Suppressor macrophage (primary cell): ENCODE data around the gene MEA1.
A peak's percentile ranks its signal among the peaks of the same experiment; 100 is the strongest.

ENCODE experiments used
- DNase-seq, 4 experiments: peaks; one replicate each; pipeline ENCODE4 v3.0.0-alpha.2; 2020 to 2022

MEA1 gene

GRCh38 chr6:43038727-43039126, 25.0 kb upstream of the MEA1 start:
- DNase-seq = no peak

DNA sequence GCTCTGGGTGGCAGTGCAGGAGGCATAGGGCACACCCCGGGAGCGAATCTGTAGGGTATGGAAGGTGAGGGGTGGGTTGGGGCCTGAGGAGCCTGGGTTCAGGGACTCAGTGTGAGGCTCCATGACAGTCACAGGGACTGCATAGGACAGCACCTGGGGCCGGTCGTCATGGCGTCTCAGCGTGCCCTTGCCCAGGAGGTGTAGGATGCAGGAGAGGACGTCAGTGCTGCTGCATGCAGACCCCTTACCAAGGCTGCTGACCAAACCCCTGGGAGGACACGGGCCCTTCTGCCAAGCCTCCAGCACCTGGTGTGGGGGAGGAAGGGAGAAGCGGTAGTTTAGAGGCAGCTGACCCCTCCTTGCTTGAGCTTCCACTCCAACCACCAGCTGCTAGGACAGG, 24.0 kb upstream of the MEA1 start:
- no peak for DNase-seq

DNA sequence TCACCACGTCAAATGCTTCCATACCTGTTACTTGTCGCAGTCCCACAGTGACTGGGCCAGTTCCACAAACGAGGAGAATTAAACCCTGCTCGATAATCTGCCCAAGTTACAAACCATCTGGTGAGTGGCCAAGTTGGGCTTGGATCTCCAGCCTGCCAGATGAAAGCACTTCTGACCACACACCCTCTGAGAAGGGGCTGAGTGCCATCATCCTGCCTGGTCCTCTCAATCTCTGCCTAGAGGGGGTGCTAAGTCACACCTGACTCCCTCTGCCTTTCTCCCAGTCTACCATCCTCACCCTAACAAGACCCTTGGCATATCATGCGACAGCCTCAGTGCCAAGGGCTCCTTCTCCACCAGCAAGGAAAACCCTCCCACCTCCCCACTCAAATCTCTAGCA, 23.5 kb upstream of the MEA1 start:
- DNase-seq = no peak

- no peak for DNase-seq
Measured at GRCh38 chr6:43036712-43037111, 23.0 kb upstream of the MEA1 start.

DNA sequence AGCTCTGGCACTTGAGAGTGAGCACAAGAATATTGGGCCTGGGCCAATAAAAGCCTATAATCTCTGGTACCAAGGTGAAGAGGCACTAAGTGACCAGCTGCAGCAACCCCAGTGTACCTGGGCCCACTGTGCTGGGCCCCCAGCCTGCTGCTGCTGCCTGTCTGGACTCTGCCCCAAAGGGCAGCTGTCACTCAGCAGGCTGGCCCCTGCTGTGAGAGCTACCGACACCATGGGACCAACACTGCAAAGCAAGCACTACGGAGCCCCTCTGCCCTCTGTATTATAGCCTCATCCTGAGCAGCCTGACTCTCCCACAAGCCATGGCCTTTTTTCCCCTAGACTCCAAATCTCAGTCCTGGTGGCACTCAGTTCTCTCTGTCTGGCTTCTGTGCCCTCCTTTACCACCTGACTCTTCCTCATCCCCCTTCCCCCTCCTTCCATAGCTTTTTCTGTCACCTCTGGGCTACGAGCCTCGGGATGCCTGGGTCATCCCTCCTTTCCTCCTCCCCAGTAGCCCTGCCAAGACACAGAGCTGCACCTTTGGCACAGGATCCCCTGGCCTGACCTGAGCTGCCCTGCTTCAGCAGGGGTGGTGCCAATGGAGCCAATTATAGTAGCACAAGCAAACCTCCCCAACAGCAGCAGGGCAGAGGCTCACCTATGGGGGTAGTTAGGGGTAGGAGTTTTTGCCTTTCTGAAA, 21.9 kb upstream of the MEA1 start:
- no peak for DNase-seq

DNA sequence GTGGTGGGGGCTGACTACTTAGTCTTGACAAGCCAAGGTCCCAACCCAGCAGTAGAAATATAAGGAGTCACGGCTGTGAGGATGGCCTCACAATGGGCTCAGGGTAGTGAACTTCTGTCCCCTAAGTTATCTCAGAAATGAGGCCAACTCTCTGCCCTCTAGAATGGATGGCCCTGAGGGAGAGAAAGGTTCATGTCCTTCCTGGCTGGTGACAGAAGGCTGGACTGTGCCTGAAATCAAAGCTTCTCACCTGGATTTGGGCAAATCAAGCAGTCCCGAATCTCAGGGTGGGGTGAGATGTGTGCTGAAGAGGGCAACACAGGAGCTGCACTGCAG, 20.4 kb upstream of the MEA1 start:
- DNase-seq = no peak

GRCh38 chr6:43033496-43034189, 19.9 kb upstream of the MEA1 start:
- DNase-seq = no peak

GRCh38 chr6:43032326-43032725, 18.6 kb upstream of the MEA1 start:
- no peak for DNase-seq

- DNase-seq = no peak
Measured at GRCh38 chr6:43029120-43029519, 15.4 kb upstream of the MEA1 start.

DNA sequence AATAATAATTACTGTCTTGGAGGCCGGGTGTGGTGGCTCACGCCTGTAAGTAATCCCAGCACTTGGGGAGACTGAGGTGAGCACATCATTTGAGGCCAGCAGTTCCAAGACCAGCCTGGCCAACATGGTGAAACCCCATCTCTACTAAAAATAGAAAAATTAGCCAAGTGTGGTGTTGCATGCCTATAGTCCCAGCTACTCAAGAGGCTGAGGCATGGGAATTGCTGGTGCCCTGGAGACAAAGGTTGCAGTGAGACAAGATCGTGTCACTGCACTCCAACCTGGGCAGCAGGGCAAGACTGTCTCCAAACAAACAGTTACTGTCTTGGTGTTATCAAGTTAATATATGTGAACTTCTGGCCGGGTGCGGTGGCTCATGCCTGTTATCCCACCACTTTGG, 12.6 kb upstream of the MEA1 start:
- DNase-seq = no peak

DNA sequence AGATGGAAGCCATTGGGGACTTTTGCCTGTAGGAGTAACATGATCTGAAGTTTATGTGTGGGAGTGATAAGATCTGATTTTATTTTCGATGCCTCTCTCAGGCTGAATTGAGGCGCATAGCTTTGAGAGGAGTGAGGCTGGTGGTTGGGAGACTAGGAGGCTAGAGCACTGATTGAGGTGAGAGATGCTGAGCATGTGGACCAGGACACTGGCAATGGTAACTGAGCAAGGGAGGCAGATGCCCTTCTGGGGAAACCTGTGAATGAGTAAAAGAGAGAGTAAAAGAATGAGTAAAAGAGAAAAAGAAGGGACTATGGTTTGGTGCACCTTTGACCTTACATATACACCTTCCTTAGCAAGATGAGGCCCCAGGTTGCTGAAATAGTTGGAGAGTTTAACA, 10.7 kb upstream of the MEA1 start:
- DNase-seq = no peak

DNA sequence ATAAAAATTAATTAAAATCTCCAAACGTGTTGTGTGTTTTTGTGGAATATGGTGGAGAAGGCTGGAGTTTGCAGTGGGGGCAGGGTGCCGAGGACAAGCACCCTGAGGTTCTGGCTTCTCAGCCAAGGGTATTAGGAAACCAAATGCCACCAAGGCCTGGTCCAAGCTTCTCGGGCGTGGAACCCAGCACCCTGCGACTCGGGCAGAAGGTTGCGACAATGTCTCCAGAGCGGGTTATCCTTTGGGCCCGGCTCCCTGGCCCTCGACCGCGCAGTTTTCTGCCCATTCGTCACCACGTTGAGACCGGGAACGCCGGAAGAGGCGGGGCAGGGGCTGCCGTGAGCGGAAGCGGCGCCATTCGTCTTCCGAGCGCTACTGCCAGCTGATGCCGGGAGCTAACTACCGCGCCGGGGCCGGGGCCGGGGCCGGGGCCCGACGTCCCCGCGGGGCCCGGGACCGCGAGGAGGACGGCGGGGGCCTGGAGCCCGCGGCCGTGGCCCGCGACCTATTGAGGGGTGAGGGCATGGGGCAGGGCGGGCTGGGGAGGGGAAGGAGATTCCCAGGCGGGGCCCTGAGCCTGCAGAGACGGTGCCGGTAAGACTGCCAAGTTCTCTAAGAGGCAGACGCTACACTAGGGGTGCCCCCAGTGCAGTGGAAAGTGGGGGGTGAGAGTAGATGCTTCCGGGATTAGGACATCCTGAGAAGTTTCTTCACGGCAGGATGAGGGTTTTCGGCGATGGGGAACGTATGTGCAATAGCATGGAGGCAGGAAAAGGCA, 7.7 kb upstream of the MEA1 start, which contains the start of gene RRP36:
Gene RRP36, plus strand, starts transcription at position 354 of the 778 bp plus-strand sequence. Its CDS starts 32 bp downstream, at position 386.
- DNase-seq = peak; percentile 81 to 92 (median 86)

DNA sequence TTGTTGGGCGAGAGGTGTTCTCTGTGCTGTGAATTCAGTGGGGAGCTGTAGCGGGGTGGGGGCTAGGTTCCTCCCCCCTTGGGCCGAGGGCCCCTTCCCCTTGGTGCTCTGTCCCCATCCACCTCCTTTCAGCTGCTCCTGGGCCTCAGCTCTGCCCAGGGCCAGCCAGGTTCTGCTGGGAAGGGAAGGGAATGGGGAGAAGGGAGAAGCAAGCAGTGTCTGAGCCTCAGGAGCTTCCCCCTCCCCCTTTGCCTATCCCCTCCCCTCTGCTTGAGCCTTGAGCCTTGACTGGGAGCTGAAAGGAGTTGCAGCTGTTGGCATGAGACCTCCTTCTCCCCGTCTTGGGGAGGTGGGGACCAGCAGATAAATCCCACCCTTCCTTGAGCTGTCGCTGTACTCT, 7.1 kb upstream of the MEA1 start:
- no peak for DNase-seq

DNA sequence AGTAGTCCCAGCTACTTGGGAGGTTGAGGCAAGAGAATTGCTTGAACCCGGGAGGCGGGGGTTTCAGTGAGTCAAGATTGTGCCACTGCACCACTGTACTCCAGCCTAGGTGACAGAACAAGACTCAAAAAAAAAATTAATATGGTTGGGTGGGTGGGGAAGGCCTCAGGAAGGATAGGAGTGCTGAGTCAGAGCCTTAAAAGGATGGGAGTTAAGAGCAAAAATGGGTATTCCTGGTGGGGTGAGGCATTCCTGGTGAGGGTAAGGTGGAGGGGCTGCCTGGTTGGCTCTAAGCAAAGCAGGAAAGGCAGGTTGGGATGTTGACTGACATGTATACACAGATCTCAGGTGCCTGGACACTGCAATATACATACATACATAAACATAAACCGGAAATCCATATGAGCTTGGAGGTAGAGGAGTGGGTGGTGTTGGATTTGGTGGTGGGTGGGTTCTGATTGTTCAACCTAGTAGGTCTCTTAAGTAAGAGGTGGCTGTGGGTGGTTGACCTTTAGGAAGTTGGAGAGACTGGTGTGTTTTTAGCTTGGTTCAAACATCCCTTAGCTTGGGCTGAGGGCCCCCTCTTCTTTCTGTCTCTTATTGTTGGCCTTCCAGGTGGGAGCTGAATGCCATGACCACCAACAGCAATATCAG, 6.4 kb upstream of the MEA1 start:
- DNase-seq = peak in 2 of 4 experiments; percentile 28 to 44

- no peak for DNase-seq
Measured at GRCh38 chr6:43019152-43019551, 5.4 kb upstream of the MEA1 start.

DNA sequence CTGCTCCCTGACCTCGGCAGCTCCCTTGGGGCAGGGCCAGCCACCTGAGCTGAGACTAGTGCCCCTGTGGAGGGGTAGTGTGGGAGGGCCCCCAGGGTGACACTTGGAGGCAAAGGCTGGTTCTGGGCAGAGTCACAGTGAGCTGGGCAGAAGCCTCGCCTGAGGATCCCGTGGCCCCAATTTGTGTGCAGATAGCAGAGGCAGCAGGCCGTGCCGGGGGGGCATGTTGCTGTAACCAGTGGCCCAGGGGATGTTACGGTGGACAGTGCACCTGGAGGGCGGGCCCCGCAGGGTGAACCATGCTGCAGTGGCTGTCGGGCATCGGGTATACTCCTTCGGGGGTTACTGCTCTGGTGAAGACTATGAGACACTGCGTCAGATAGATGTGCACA, 3.2 kb upstream of the MEA1 start:
- DNase-seq = no peak

DNA sequence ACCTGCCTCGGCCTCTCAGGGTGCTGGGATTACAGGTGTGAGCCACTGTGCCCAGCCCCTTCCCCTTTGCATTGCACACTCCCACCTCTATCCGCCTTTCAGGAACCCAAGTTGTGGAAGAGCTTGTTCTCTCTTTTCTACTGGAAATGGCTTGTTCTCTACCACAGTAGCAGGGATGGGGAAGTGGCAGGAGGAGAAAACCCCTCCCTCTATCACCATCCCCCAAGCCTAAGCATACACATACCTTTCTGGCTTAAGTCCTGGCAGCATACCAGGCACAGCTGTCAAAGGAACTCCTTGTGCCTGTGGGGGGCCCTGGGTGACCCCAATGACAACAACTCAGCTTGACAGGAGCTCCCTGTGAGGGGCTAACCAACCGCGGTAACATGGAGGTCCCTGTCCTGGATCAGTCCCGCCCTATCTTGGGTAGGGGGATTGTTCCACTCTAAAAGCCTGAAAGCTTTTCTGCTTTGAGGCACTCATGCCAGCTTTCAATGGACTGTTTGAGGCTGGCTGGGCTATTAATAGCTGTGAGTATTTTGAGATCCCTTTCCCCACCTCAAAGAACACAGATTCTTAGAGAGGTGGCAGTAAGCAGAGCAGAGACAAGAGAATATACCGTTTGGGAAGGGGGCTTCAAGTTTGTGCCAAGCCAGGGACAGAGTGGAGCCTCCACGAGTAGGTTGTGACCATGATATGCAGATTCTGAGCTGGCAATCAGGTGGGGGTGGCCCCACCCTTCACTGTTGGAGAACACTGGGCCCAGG, 2.6 kb upstream of the MEA1 start:
- DNase-seq = peak; percentile 4 to 51 (median 44)

- DNase-seq = peak in 3 of 4 experiments; percentile 26 to 33 (median 30)
Measured at GRCh38 chr6:43014434-43014909, 726 bp upstream of the MEA1 start.

DNA sequence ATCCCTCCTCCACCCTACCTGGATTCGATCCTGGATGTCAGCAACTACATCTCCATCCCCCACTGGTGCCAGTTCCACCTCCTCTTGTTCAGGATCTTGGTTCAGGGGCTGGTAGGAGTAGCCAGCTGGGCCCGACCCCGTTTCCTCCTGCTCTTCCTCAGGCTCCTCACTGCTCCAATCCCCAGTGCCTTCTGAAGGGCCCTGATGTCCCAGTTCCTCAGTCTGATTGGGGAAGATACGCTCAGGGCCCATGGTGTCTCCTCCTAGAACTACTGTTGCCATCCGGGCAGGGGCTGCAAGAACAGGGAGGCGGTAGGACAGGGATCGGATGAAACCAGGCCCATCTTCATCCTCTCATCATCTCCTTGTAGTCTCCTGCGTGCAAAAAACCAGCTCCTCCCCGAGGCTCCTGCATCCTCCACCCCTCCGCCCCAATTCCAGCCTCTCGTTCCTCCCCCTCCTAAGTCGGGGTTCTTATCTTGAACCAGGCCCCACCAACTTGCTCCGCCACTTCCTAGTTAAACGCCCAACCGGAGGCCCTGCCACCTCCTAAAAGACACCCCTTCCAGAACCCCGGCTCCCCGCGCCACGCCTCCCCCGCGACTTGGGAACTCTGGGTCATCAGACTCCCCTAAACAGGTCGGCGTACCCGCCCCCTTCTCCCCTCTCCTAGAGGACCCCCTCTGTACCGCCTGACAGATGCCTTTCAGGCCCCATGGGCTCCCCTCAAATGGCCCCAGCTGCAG, 476 bp downstream of the MEA1 start:
- peak; percentile 35 to 57 (median 51) for DNase-seq

DNA sequence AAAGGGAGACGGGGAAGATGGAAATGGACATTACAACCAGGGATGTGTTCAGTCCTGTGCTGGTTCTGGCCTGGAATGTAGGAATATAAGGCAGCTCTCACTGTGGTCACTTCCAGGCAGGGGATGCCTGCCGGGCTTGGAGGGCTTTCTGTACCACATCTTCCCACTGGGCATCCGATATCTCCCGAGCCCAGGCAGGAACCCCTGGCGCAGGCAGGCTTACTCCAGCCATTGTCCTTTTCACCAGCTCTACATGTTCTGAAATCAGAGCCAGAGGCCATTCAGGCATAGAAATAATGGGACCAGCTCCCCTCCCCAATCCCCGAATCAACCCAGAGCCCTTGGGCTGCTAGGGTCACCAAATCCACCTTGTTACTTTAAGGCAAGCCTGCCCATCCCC, 1.4 kb downstream of the MEA1 start:
- DNase-seq = no peak

DNA sequence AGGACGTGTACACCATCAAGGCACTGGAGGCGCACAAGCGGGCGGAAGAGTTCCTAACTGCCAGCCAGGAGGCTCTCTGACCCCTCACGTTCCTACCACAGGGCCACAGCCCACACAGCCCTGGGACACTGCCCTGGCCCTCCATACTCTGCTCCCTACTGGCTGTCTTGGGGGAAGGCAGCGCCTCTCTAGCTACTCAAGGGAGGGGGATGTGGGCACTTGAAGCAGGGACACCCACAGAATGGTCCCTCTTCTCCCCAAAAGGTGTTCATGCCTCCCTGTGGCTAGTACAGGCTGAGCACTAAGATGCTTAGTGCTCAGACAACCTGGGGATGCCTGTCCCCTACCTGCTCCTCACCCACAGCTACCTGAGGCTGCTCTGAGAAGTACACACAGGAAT, 2.5 kb downstream of the MEA1 start:
- DNase-seq = no peak
